ENCODE results near the gene POPDC3.
"Not testable (repeated sequence)": the region's sequence is repeated elsewhere in the genome, so short reads cannot be mapped to it uniquely, and the experiment has no call there.

The POPDC3 gene

GRCh38 chr6:105179244-105180065 is at the start of gene POPDC3:
Gene POPDC3 (minus strand): TSS chr6:105180014. CDS start chr6:105161909, 18,105 bp downstream.
- peaks cover 15% of the 10 kb centered on the region for H3K27me3 ChIP-seq (ENCODE audit: low read depth, low read length)
- H3K36me3 ChIP-seq (ENCODE audit: control insufficient read depth in 1 of 2, insufficient read depth in 2 of 2, low read length in 2 of 2): peaks cover 0 to 13% of the 10 kb centered on the region in 2 donors
- peak within 1 kb of the TSS; percentile 33 to 68 for H3K4me3 ChIP-seq (ENCODE audit: low read depth in 1 of 2, low read length in 2 of 2)
- no peaks in the 10 kb centered on the region for H3K4me1 ChIP-seq (ENCODE audit: control insufficient read depth in 1 of 2, insufficient read depth in 2 of 2, low read length in 2 of 2)
- H3K27ac ChIP-seq (ENCODE audit: low read length): no peak within 1 kb of the TSS
- H3K9me3 ChIP-seq (ENCODE audit: control insufficient read depth in 1 of 2, low read length in 2 of 2): no peaks in the 10 kb centered on the region

GRCh38 chr6:105227295-105227767 is 47.5 kb upstream of the POPDC3 start:
- Histone ChIP-seq H3K4me1 (ENCODE audit: control insufficient read depth in 1 of 2, insufficient read depth in 2 of 2, low read length in 2 of 2) (no peaks in the 10 kb centered on the region), H3K9me3 (ENCODE audit: control insufficient read depth in 1 of 2, low read length in 2 of 2) (peaks cover 0 to 3% of the 10 kb centered on the region in 2 donors), H3K4me3 (ENCODE audit: low read depth in 1 of 2, low read length in 2 of 2) (no peak overlapping the region), H3K27ac (ENCODE audit: low read length) (no peak overlapping the region), H3K27me3 (ENCODE audit: low read depth, low read length) (no peaks in the 10 kb centered on the region), H3K36me3 (ENCODE audit: control insufficient read depth in 1 of 2, insufficient read depth in 2 of 2, low read length in 2 of 2) (no peaks in the 10 kb centered on the region)

GRCh38 chr6:105226598-105227294 is 46.9 kb upstream of the POPDC3 start:
- no peaks in the 10 kb centered on the region for H3K4me1 ChIP-seq (ENCODE audit: control insufficient read depth in 1 of 2, insufficient read depth in 2 of 2, low read length in 2 of 2)
- no peak overlapping the region for H3K27ac ChIP-seq (ENCODE audit: low read length)
- no peaks in the 10 kb centered on the region for H3K36me3 ChIP-seq (ENCODE audit: control insufficient read depth in 1 of 2, insufficient read depth in 2 of 2, low read length in 2 of 2)
- H3K9me3 ChIP-seq (ENCODE audit: control insufficient read depth in 1 of 2, low read length in 2 of 2): peaks cover 0 to 2% of the 10 kb centered on the region in 2 donors
- H3K4me3 ChIP-seq (ENCODE audit: low read depth in 1 of 2, low read length in 2 of 2): no peak overlapping the region
- no peaks in the 10 kb centered on the region for H3K27me3 ChIP-seq (ENCODE audit: low read depth, low read length)

- no peaks in the 10 kb centered on the region for H3K9me3 ChIP-seq (ENCODE audit: control insufficient read depth in 1 of 2, low read length in 2 of 2)
- no peaks in the 10 kb centered on the region for H3K36me3 ChIP-seq (ENCODE audit: control insufficient read depth in 1 of 2, insufficient read depth in 2 of 2, low read length in 2 of 2)
- H3K4me3 ChIP-seq (ENCODE audit: low read depth in 1 of 2, low read length in 2 of 2): no peak overlapping the region
- H3K27me3 ChIP-seq (ENCODE audit: low read depth, low read length): no peaks in the 10 kb centered on the region
- no peaks in the 10 kb centered on the region for H3K4me1 ChIP-seq (ENCODE audit: control insufficient read depth in 1 of 2, insufficient read depth in 2 of 2, low read length in 2 of 2)
- no peak overlapping the region for H3K27ac ChIP-seq (ENCODE audit: low read length)
Observed at GRCh38 chr6:105223242-105223641, 43.4 kb upstream of the POPDC3 start.

- not testable (repeated sequence) for H3K27me3 ChIP-seq (ENCODE audit: low read depth, low read length); H3K36me3 ChIP-seq (ENCODE audit: control insufficient read depth in 1 of 2, insufficient read depth in 2 of 2, low read length in 2 of 2); H3K4me1 ChIP-seq (ENCODE audit: control insufficient read depth in 1 of 2, insufficient read depth in 2 of 2, low read length in 2 of 2); H3K4me3 ChIP-seq (ENCODE audit: low read depth in 1 of 2, low read length in 2 of 2); H3K27ac ChIP-seq (ENCODE audit: low read length); H3K9me3 ChIP-seq (ENCODE audit: control insufficient read depth in 1 of 2, low read length in 2 of 2)
Observed at GRCh38 chr6:105221219-105221618, 41.4 kb upstream of the POPDC3 start.

GRCh38 chr6:105220186-105220585 is 40.4 kb upstream of the POPDC3 start:
- H3K4me1 ChIP-seq (ENCODE audit: control insufficient read depth in 1 of 2, insufficient read depth in 2 of 2, low read length in 2 of 2): no peaks in the 10 kb centered on the region
- H3K9me3 ChIP-seq (ENCODE audit: control insufficient read depth in 1 of 2, low read length in 2 of 2): no peaks in the 10 kb centered on the region
- no peaks in the 10 kb centered on the region for H3K27me3 ChIP-seq (ENCODE audit: low read depth, low read length)
- H3K27ac ChIP-seq (ENCODE audit: low read length): no peak overlapping the region
- no peaks in the 10 kb centered on the region for H3K36me3 ChIP-seq (ENCODE audit: control insufficient read depth in 1 of 2, insufficient read depth in 2 of 2, low read length in 2 of 2)
- no peak overlapping the region for H3K4me3 ChIP-seq (ENCODE audit: low read depth in 1 of 2, low read length in 2 of 2)

- H3K27me3 ChIP-seq (ENCODE audit: low read depth, low read length); H3K9me3 ChIP-seq (ENCODE audit: control insufficient read depth in 1 of 2, low read length in 2 of 2); H3K36me3 ChIP-seq (ENCODE audit: control insufficient read depth in 1 of 2, insufficient read depth in 2 of 2, low read length in 2 of 2); H3K4me1 ChIP-seq (ENCODE audit: control insufficient read depth in 1 of 2, insufficient read depth in 2 of 2, low read length in 2 of 2); H3K27ac ChIP-seq (ENCODE audit: low read length); H3K4me3 ChIP-seq (ENCODE audit: low read depth in 1 of 2, low read length in 2 of 2): not testable (repeated sequence)
Observed at GRCh38 chr6:105219218-105219617, 39.4 kb upstream of the POPDC3 start.

- H3K36me3 ChIP-seq (ENCODE audit: control insufficient read depth in 1 of 2, insufficient read depth in 2 of 2, low read length in 2 of 2): no peaks in the 10 kb centered on the region
Observed at GRCh38 chr6:105215506-105215905, 35.7 kb upstream of the POPDC3 start.

GRCh38 chr6:105214668-105215067 is 34.9 kb upstream of the POPDC3 start:
- Histone ChIP-seq H3K27me3 (ENCODE audit: low read depth, low read length) (no peaks in the 10 kb centered on the region), H3K9me3 (ENCODE audit: control insufficient read depth in 1 of 2, low read length in 2 of 2) (no peaks in the 10 kb centered on the region), H3K4me1 (ENCODE audit: control insufficient read depth in 1 of 2, insufficient read depth in 2 of 2, low read length in 2 of 2) (no peaks in the 10 kb centered on the region), H3K4me3 (ENCODE audit: low read depth in 1 of 2, low read length in 2 of 2) (no peak overlapping the region), H3K27ac (ENCODE audit: low read length) (no peak overlapping the region), H3K36me3 (ENCODE audit: control insufficient read depth in 1 of 2, insufficient read depth in 2 of 2, low read length in 2 of 2) (no peaks in the 10 kb centered on the region)

More at GRCh38 chr6:105215506-105215905, 35.7 kb upstream of the POPDC3 start:
- no peaks in the 10 kb centered on the region for H3K9me3 ChIP-seq (ENCODE audit: control insufficient read depth in 1 of 2, low read length in 2 of 2)
- H3K27ac ChIP-seq (ENCODE audit: low read length): no peak overlapping the region
- no peaks in the 10 kb centered on the region for H3K4me1 ChIP-seq (ENCODE audit: control insufficient read depth in 1 of 2, insufficient read depth in 2 of 2, low read length in 2 of 2)
- no peaks in the 10 kb centered on the region for H3K27me3 ChIP-seq (ENCODE audit: low read depth, low read length)
- no peak overlapping the region for H3K4me3 ChIP-seq (ENCODE audit: low read depth in 1 of 2, low read length in 2 of 2)

GRCh38 chr6:105213272-105213671 is 33.5 kb upstream of the POPDC3 start:
- H3K9me3 ChIP-seq (ENCODE audit: control insufficient read depth in 1 of 2, low read length in 2 of 2): no peaks in the 10 kb centered on the region
- H3K27ac ChIP-seq (ENCODE audit: low read length): no peak overlapping the region
- H3K4me3 ChIP-seq (ENCODE audit: low read depth in 1 of 2, low read length in 2 of 2): no peak overlapping the region
- no peaks in the 10 kb centered on the region for H3K36me3 ChIP-seq (ENCODE audit: control insufficient read depth in 1 of 2, insufficient read depth in 2 of 2, low read length in 2 of 2)
- no peaks in the 10 kb centered on the region for H3K27me3 ChIP-seq (ENCODE audit: low read depth, low read length)
- no peaks in the 10 kb centered on the region for H3K4me1 ChIP-seq (ENCODE audit: control insufficient read depth in 1 of 2, insufficient read depth in 2 of 2, low read length in 2 of 2)

- Histone ChIP-seq H3K4me1 (ENCODE audit: control insufficient read depth in 1 of 2, insufficient read depth in 2 of 2, low read length in 2 of 2) (no peaks in the 10 kb centered on the region), H3K4me3 (ENCODE audit: low read depth in 1 of 2, low read length in 2 of 2) (no peak overlapping the region), H3K9me3 (ENCODE audit: control insufficient read depth in 1 of 2, low read length in 2 of 2) (no peaks in the 10 kb centered on the region), H3K36me3 (ENCODE audit: control insufficient read depth in 1 of 2, insufficient read depth in 2 of 2, low read length in 2 of 2) (no peaks in the 10 kb centered on the region), H3K27me3 (ENCODE audit: low read depth, low read length) (no peaks in the 10 kb centered on the region), H3K27ac (ENCODE audit: low read length) (no peak overlapping the region)
Observed at GRCh38 chr6:105212587-105212986, 32.8 kb upstream of the POPDC3 start.

All from muscle layer of duodenum (tissue), 2 donors.